Dermis blood vessel endothelial cell (primary cell): ENCODE results near the gene CRTC3. TPM values are rescaled to one million over a fixed set of nuclear protein-coding genes. Genes with fewer than 3 reads are reported as not detected.
"Not testable (repeated sequence)": the region's sequence is repeated elsewhere in the genome, so short reads cannot be mapped to it uniquely, and the experiment has no call there.

Experiments used
- DNase-seq: peaks from one replicate; pipeline ENCODE4 v3.0.0; 2010
- total RNA-seq: library from RNA; depleted of rRNA; stranded (reverse); fragments of >200 nt; gene quantifications from 2 replicates; pipeline ENCODE4 v1.2.3, GENCODE V29; 2014

The CRTC3 gene
- total RNA-seq, 1 donor from 2014 or later: 11.1 TPM

DNA sequence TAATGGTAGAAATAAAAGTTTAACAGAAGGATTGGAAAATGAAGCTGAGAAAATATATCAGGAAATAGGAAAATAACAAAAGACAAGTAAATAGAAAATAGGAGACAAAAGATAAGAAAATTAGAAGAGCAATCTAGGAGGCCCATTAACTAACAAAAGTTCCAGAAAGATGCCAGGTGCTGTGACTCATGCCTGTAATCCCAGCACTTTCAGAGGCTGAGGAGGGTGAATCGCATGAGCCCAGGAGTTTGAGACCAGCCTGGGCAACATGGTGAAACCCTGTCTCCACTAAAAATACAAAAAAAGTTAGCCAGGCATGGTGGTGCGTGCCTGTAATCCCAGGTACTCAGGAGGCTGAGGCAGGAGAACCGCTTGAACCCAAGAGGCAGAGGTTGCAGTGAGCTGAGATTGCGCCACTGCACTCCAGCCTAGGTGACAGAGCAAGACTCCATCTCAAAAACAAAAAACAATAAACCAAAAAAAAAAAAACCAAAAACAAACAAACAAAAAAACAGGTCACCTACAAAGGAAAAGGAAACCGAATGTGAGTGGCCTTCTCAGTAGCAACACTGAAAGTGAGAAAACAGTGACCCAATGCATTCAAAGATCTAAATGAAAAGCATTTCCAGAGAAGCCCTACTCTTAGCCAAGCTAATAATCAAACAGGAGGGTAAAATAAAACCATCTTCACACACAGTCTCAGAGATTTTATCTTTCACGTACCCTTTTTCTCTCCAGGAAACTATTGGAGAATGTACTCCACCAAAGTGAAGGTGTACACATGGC is 5.5 kb upstream of the CRTC3 start:
- DNase-seq: not testable (repeated sequence)

DNA sequence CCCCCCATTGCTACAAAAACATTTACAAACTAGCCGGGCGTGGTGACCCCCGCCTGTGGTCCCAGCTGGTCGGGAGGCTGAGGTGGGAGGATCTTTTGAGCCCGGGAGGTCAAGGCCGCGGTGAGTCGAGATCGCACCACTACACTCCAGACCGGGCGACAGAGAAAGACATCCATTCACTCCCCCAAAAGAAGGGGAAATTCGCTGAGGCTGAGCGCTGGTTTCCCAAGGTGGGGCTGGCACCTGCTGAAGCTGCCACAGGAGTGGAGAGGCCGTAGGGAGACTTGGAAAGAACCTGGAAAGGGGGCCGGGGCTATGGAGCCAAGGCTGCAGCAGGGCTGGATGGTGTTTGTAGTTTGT is 732 bp upstream of the CRTC3 start:
- DNase-seq: no peak

GRCh38 chr15:90530250-90531051 is 728 bp downstream of the CRTC3 start:
- peak; percentile 59 for DNase-seq

- DNase-seq: no peak
Observed at GRCh38 chr15:90531147-90531546, 1.4 kb downstream of the CRTC3 start.

DNA sequence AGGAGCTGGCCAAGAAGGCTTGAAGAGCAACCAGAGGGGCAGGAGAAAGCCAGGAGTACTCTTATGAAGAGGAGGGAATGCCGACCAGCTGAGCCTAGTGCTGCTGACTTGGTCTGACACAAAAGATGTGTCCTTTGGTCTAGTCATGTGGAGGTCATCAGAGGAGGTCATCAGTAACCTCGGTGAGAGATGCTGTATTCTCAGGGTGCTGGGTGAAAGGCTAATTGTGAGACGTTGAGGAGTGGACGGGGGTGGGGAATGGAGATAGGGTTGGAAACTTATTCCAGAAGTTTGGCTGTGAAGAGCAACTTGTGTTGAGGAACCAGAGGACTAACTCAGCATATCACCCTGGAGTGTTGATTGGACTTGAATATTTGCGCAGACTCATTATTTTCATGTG is 5.5 kb downstream of the CRTC3 start:
- DNase-seq: no peak

DNA sequence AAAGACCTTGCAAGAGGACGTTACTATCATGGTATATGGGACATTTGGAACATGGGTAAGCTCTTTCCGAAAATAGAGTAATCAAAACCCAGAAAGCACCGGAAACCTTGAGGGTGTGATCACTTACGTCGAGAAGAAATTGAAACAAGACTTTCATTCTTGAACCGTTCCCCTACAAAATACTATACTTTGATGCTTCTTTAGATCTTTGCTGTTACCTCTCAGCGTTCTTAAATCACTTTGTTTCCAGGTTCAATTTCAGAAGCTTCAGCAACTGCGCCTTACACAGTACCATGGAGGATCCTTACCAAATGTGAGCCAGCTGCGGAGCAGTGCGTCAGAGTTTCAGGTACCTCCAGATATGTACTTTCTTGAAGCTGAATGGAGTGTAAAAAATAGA is 10.1 kb downstream of the CRTC3 start:
- DNase-seq: no peak

DNA sequence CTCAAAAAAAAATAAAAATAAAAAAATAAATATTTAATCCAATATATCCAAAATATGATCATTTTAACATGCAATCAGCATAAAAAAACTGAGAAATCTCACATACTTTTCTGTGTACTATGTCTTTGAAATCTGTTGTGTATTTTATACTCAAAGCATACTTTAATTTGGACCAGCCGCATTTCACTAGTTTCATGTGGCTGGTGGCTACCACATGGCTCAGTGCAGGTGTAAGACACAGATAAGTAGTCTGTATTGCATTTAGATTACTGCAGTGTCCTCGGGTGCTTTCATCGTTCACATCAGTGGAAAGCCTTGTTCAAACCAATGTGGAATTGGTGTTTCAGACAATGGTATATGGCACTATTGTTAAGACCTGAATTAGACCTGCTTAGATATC is 11.0 kb downstream of the CRTC3 start:
- no peak for DNase-seq

- peak; percentile 71 for DNase-seq
Observed at GRCh38 chr15:90545095-90545494, 15.4 kb downstream of the CRTC3 start.

DNA sequence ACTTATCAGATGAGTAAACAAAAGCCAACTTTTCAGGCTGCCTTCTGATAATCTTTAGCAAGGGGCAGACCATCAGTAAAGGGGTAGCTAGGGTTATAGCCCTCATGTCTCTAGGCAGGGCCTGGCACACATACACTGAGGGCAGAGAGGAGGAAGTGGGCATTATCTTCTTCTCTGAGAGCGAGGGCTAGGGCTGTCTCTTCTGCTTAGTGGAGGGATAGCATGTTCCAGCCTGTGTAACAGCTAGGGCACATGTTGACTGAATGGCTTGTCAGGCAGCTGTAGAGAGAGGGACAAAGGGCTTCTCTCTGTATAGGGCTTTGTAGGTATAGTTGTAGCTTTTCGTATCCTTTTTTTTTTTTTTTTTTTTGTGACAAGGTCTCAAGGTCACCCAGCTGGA is 17.8 kb downstream of the CRTC3 start:
- DNase-seq: no peak

DNA sequence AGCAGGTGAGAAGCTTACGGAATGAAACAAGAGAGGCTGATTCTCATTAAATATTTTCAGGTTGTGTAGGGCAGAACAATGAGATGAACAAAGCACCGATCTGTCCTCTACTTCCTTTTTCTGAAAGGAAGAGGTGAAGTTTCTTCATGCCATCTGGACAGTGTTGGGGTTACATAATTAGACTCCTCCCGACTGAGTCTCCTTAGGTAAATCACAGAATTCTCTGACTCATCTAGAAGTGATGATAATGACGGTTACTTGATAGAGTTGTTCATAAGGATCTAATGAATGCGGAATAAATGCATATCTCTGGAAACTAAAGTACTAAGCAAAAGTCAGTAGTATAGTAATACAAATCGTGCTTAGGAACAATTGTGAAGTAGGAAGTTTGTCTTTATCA is 21.2 kb downstream of the CRTC3 start:
- DNase-seq: no peak

DNA sequence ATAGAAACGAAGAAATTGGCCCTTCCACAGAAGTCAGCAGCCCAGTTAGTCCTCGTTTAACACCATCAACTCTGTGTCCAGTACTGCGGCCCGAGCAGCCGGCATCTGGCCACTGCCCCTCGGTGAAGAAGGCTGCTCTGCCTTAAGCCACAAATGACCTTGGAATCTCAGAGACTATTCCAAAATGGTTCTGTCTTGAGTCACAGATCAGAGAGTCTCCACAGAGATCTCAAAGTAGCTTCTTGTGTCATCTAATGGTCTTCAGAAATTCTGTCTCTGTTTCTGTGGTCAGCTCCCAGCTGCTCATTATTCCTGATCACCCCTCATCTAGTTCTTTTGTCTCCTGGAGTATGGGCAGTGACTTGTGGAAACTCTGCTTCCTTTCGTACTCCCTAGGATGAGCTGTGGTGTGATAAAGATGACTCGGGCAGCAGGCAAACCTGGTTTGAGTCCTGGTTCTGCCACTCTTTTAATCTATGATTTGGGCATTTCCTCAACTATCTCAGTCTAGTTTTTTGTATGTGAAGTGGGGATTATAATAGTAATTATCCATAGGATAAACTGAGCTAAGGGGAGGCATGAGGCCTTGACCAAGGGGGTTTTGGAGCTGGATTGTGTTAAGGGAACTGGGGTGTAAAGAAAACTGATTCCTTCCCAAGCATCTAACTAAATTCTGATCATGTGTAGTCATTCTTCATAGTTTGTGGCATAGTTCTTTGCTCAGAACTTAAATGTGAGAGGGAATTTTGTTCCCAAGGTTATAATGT is 22.6 kb downstream of the CRTC3 start:
- DNase-seq: no peak

- no peak for DNase-seq
Observed at GRCh38 chr15:90552929-90553211, 23.1 kb downstream of the CRTC3 start.

GRCh38 chr15:90553248-90553745 is 23.6 kb downstream of the CRTC3 start:
- DNase-seq: no peak

- DNase-seq: no peak
Observed at GRCh38 chr15:90557186-90558084, 27.7 kb downstream of the CRTC3 start.

- no peak for DNase-seq
Observed at GRCh38 chr15:90558171-90558573, 28.4 kb downstream of the CRTC3 start.

DNA sequence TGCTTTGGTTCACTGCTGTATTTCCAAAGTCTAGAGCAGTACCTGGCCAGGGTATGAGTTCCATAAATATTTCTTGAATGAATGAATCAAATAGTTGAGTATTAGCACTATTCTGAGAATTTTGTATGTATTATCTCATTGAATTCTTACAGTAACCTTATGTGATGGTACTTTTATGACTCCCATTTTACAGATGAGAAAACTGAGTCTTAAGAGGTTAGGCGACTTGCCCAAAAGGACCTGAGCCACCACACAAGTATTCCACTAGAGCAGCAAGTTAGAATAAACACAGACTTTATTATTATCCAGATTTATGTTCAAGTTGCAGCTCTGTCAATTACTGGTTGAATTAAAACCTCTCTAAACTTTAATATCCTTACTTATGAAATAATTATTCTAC is 29.4 kb downstream of the CRTC3 start:
- DNase-seq: no peak

- DNase-seq: peak; percentile 62
Observed at GRCh38 chr15:90560229-90560776, 30.6 kb downstream of the CRTC3 start.

GRCh38 chr15:90561344-90562244 is 31.9 kb downstream of the CRTC3 start:
- DNase-seq: no peak

GRCh38 chr15:90562669-90563068 is 32.9 kb downstream of the CRTC3 start:
- DNase-seq: no peak

DNA sequence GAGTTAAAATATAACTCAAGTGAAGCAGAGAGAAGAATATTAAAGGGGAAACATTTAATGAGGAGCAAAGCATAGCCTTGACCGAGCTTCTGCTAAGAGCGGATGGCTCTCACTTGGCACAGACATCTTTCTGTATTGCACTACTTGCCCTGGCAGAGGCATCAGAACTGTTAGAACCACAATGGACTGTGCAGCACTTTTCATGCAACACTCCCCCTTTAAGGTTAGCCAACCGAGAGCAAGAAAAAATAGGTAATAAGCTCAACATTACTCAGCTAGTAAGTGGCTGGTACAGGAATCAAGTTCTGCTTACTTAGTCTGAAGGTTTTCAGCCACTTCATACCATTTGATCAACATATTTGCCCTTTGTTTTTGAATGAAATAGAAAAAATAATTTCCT is 33.7 kb downstream of the CRTC3 start:
- no peak for DNase-seq

- DNase-seq: peak; percentile 20
Observed at GRCh38 chr15:90564051-90564450, 34.3 kb downstream of the CRTC3 start.
